ENCODE results near the gene TUBA3E. TPM values are rescaled to one million over a fixed set of nuclear protein-coding genes. Genes with fewer than 3 reads are reported as not detected.
"Not testable (repeated sequence)": the region's sequence is repeated elsewhere in the genome, so short reads cannot be mapped to it uniquely, and the experiment has no call there.

The TUBA3E gene
- total and polyA plus RNA-seq, 9 of the 15 experiments (the other 6 are each of a cell fraction or from before 2014, with no cell fraction given), result 0.09 to 0.30 (median 0.13) TPM; not detected in 3

- TF ChIP-seq ZBTB11 (CRISPR knock-in tag; IDR thresholded peaks at IDR 0.05), result peak in 1 of 3 experiments; percentile 54; a peak in 1 of 6 replicates
- peak; percentile 37; the same call in 1 of the 2 replicates for TF ChIP-seq POLR2AphosphoS5 (IDR thresholded peaks at IDR 0.05; ENCODE audit: control insufficient read depth, insufficient read depth, low read depth, low read length)
- TF ChIP-seq FOXM1 (IDR thresholded peaks at IDR 0.05; ENCODE audit: low read depth); NR2C2 (CRISPR knock-in tag; IDR thresholded peaks at IDR 0.05): not testable (repeated sequence)
- 0 out of 2 replicates have a peak, but pooled peaks have one; percentile 35 for TF ChIP-seq FOXM1 (CRISPR knock-in tag; IDR thresholded peaks at IDR 0.05; ENCODE audit: low read depth)
- TF ChIP-seq NONO (IDR thresholded peaks at IDR 0.05; ENCODE audit: low read depth in 2 of 2, low read length in 1 of 2), result peak; percentile 28 to 90; a peak in 3 of 4 replicates
- TF ChIP-seq ZNF589 (CRISPR knock-in tag; IDR thresholded peaks at IDR 0.05; ENCODE audit: low read depth), result peak; percentile 46; the same call in 1 of the 2 replicates
- TF ChIP-seq RCOR1 (IDR thresholded peaks at IDR 0.05; ENCODE audit: borderline replicate concordance in 1 of 2, low read depth in 2 of 2, low read length in 2 of 2), result peak in 1 of 2 experiments; percentile 41; a peak in 1 of 4 replicates
- TF ChIP-seq POLR2A (conservative IDR thresholded peaks at IDR 0.05), result 0 out of 2 replicates have a peak, but pooled peaks have one; percentile 43
- TF ChIP-seq CXXC5 (CRISPR knock-in tag; IDR thresholded peaks at IDR 0.05), result peak; percentile 86
- peak; percentile 45; the same call in 1 of the 2 replicates for TF ChIP-seq CTBP1 (IDR thresholded peaks at IDR 0.05; ENCODE audit: borderline replicate concordance)
- peak; percentile 61 for TF ChIP-seq SMAD1 (IDR thresholded peaks at IDR 0.05; ENCODE audit: low read depth, low read length, partially characterized antibody)
- peak; percentile 96 for TF ChIP-seq CTCFL (IDR thresholded peaks at IDR 0.05; ENCODE audit: borderline replicate concordance, insufficient read depth, low read depth, low read length, poor library complexity, severe bottlenecking)
- TF ChIP-seq VEZF1 (CRISPR knock-in tag; IDR thresholded peaks at IDR 0.05), result peak; percentile 96
- peak; percentile 81; the same call in 1 of the 2 replicates for TF ChIP-seq ILF3 (IDR thresholded peaks at IDR 0.05; ENCODE audit: borderline replicate concordance)
- TF ChIP-seq NR2C2 (tag; IDR thresholded peaks at IDR 0.05), result peak; percentile 47; the same call in 1 of the 2 replicates
- peak; percentile 40 for TF ChIP-seq RBM25 (IDR thresholded peaks at IDR 0.05; ENCODE audit: low read depth, low read length, severe bottlenecking)
- TF ChIP-seq SMAD4 (CRISPR knock-in tag; conservative IDR thresholded peaks at IDR 0.05), result peak; percentile 86
Measured at GRCh38 chr2:130181880-130182682, 16.2 kb downstream of the TUBA3E start, which contains the start of gene MZT2B (continued).

Measured in K562 (cell line).